Omental fat pad (tissue), 4 donors: ENCODE data around the gene RFWD3. TPM values are rescaled to one million over a fixed set of nuclear protein-coding genes. Genes with fewer than 3 reads are reported as not detected.

Experiments
- ATAC-seq: fragments of 150-250 bp; one replicate; pipeline ENCODE4 v1.9.1; 2016; ENCODE audit warnings: mild to moderate bottlenecking, moderate library complexity; ENCODE audit not compliant: low FRiP score
- DNase-seq: peaks from one replicate; pipeline ENCODE4 v3.0.0-alpha.2; 2019; ENCODE audit warnings: low spot score
- CTCF ChIP-seq, 3 donors: fragments of 450-650 bp; IDR thresholded peaks; one replicate each; pipeline ENCODE4 v1.5.1; 2016 to 2017; ENCODE audit warnings: antibody characterized with exemption in 3 of 3, mild to moderate bottlenecking in 3 of 3, moderate library complexity in 2 of 3
- total RNA-seq, 4 donors: library from RNA; depleted of rRNA; stranded (reverse); fragments of >200 nt; gene quantifications; one replicate each; pipeline ENCODE4 v1.1.0, GENCODE V29; 2016

RFWD3 gene
- total RNA-seq, 4 donors from 2014 or later, result 8.9 to 23.5 (median 19.8) TPM

GRCh38 chr16:74575175-74575806 lies 91.4 kb downstream of the RFWD3 start:
- no peak for TF ChIP-seq CTCF (IDR thresholded peaks at IDR 0.05)
- DNase-seq (no peak), ATAC-seq (no peak)

- DNase-seq (no peak), ATAC-seq (no peak)
- TF ChIP-seq CTCF (IDR thresholded peaks at IDR 0.05), result no peak
These were observed 92.5 kb downstream of the RFWD3 start for GRCh38 chr16:74574146-74574545.

GRCh38 chr16:74573622-74574021 lies 93.1 kb downstream of the RFWD3 start:
- TF ChIP-seq CTCF (IDR thresholded peaks at IDR 0.05), result no peak
- no peak for ATAC-seq
- DNase-seq, result no peak

Other genes starting within 250 kb of the RFWD3 start
- gene CLEC18B, start 245.4 kb downstream of the RFWD3 start, total RNA-seq, result under 1 TPM in 2 of 4 donors, not detected in 2; 0.63 to 0.65 TPM
- gene GLG1, start 59.8 kb downstream of the RFWD3 start, total RNA-seq, result 100 to 1,000 TPM; 107 to 160 (median 122) TPM
- gene MLKL, start 34.0 kb upstream of the RFWD3 start, total RNA-seq, result 10 to 100 TPM; 18.4 to 47.9 (median 31.9) TPM
- gene FA2H, start 107.9 kb upstream of the RFWD3 start, total RNA-seq, result not detected